HepG2 (cell line): ENCODE measurements around the gene ZNF22. TPM values are rescaled to one million over a fixed set of nuclear protein-coding genes. Genes with fewer than 3 reads are reported as not detected.

Source experiments
- ATAC-seq: fragments of 200-7000 bp; cut with Tn5 transposase; 3 replicates; pipeline ENCODE4 v1.9.1; 2020; ENCODE audit warnings: mild to moderate bottlenecking, moderate library complexity
- BruUV-seq: library from RNA; stranded (reverse); fragments of 400-500 nt; replicated peaks from 2 replicates; lab custom pipeline; 2021; lab: Mats Ljungman, UMichigan
- CTCF ChIA-PET: fragments of 300-600 bp; formaldehyde crosslinking; extraction: SDS; loops from one replicate; lab custom pipeline; 2021; ENCODE audit warnings: low total read pairs, inconsistent platforms, low intra/inter-chr PET ratio; lab: Yijun Ruan, JAX
- POLR2A ChIA-PET: fragments of 350-600 bp; sonication (Branson Sonifier 250); formaldehyde crosslinking; loops from one replicate; lab custom pipeline; 2020; ENCODE audit warnings: antibody characterized with exemption, inconsistent platforms; lab: Yijun Ruan, JAX
- DNase-seq: peaks from one replicate; pipeline ENCODE4 v3.0.0-alpha.2; 2015; ENCODE audit warnings: low spot score
- FAIRE-seq: peaks from 3 replicates; lab custom pipeline; 2011; peaks lifted over from hg19 to GRCh38; lab: Jason Lieb, UNC
- H2AFZ ChIP-seq: one replicate; pipeline ENCODE4 v1.6.1; 2011; ENCODE audit warnings: low read length, inconsistent platforms
- H3K27ac ChIP-seq: fragments of 300-600 bp; 3 replicates; pipeline ENCODE4 v1.8.0; 2011; ENCODE audit warnings: mixed run types, mild to moderate bottlenecking, mixed read lengths, low read length, inconsistent platforms; ENCODE audit not compliant: insufficient read depth; ENCODE audit errors: extremely low read length
- H3K27me3 ChIP-seq, 2 experiments: fragments of 200-600 bp in 1 of 2; 2 replicates in 1 of 2; 3 replicates in 1 of 2; pipeline versions ENCODE4 v1.6.0 to v1.8.0; 2011; ENCODE audit warnings: low read length in 2 of 2, mild to moderate bottlenecking in 2 of 2, moderate library complexity in 2 of 2, inconsistent platforms in 1 of 2; ENCODE audit not compliant: insufficient read depth in 2 of 2, control insufficient read depth in 1 of 2
- H3K36me3 ChIP-seq, 2 experiments: fragments of 200-600 bp in 1 of 2; replicated peaks in 1 of 2; 2 replicates in 1 of 2; 3 replicates in 1 of 2; pipeline versions ENCODE4 v1.5.1 to v1.8.0; 2011; ENCODE audit warnings: low read length in 2 of 2, inconsistent platforms in 1 of 2; ENCODE audit not compliant: insufficient read depth in 2 of 2, control insufficient read depth in 1 of 2
- H3K4me1 ChIP-seq: 2 replicates; pipeline ENCODE4 v1.5.1; 2012; ENCODE audit warnings: low read length, inconsistent platforms; ENCODE audit not compliant: insufficient read depth
- H3K4me2 ChIP-seq: 2 replicates; pipeline ENCODE4 v1.6.0; 2011; ENCODE audit warnings: low read depth, low read length, inconsistent platforms
- H3K4me3 ChIP-seq, 3 experiments: fragments of 200-600 bp in 1 of 3; sonication (generic), shearing (Covaris generic) in 1 of 3; replicated peaks in 1 of 3; 2 replicates each; pipeline ENCODE4 v1.5.1; 2011 to 2016; ENCODE audit warnings: low read length in 3 of 3, inconsistent platforms in 2 of 3, low read depth in 2 of 3, mild to moderate bottlenecking in 2 of 3, control low read depth in 1 of 3, mixed read lengths in 1 of 3; ENCODE audit not compliant: insufficient read depth in 1 of 3
- H3K79me2 ChIP-seq: one replicate; pipeline ENCODE4 v1.6.1; 2011; ENCODE audit warnings: low read length, inconsistent platforms; ENCODE audit not compliant: insufficient read depth
- H3K9ac ChIP-seq: 2 replicates; pipeline ENCODE4 v1.6.0; 2011; ENCODE audit warnings: mild to moderate bottlenecking, low read depth, low read length, inconsistent platforms; ENCODE audit not compliant: insufficient read depth
- H3K9me3 ChIP-seq: 2 replicates; pipeline ENCODE4 v1.5.1; 2012; ENCODE audit warnings: mild to moderate bottlenecking, low read length
- H4K20me1 ChIP-seq: 2 replicates; pipeline ENCODE4 v1.6.0; 2011; ENCODE audit warnings: inconsistent platforms, mild to moderate bottlenecking, low read length, moderate library complexity; ENCODE audit not compliant: insufficient read depth
- BORCS8-MEF2B ChIP-seq: sonication (generic); formaldehyde crosslinking; IDR thresholded peaks from 2 replicates; pipeline ENCODE4 v1.8.0; 2022; ENCODE audit warnings: mild to moderate bottlenecking, missing genetic modification reagents
- FOXK2 ChIP-seq: fragments of 450-650 bp; IDR thresholded peaks from 2 replicates; pipeline ENCODE4 v1.6.1; 2016
- GTF2F1 ChIP-seq: fragments of 150-350 bp; IDR thresholded peaks from 2 replicates; pipeline ENCODE4 v1.6.1; 2014; ENCODE audit warnings: low read length
- KLF16 ChIP-seq, 2 experiments: sonication (generic) in 1 of 2; formaldehyde crosslinking in 1 of 2; IDR thresholded peaks; 2 replicates each; pipeline versions ENCODE4 v1.6.1 to v1.8.0; 2016 to 2023; ENCODE audit warnings: missing genetic modification reagents in 2 of 2, missing compliant biosample characterization in 1 of 2
- MATR3 ChIP-seq: sonication (generic); formaldehyde crosslinking; IDR thresholded peaks from 2 replicates; pipeline ENCODE4 v1.4.0; 2020; ENCODE audit warnings: missing genetic modification reagents
- NFYB ChIP-seq: sonication (generic); formaldehyde crosslinking; IDR thresholded peaks from 2 replicates; pipeline ENCODE4 v1.4.0; 2020; ENCODE audit warnings: missing genetic modification reagents
- POGZ ChIP-seq: sonication (generic); formaldehyde crosslinking; IDR thresholded peaks from 2 replicates; pipeline ENCODE4 v1.4.0; 2020; ENCODE audit warnings: mild to moderate bottlenecking, missing genetic modification reagents
- RORA ChIP-seq: sonication (generic); formaldehyde crosslinking; IDR thresholded peaks from 2 replicates; pipeline ENCODE4 v1.5.0; 2020; ENCODE audit warnings: mild to moderate bottlenecking, missing genetic modification reagents, moderate library complexity
- SIN3B ChIP-seq: fragments of 150-350 bp; IDR thresholded peaks from 2 replicates; pipeline ENCODE4 v1.6.1; 2014; ENCODE audit warnings: low read length
- TSC22D2 ChIP-seq: sonication (generic); formaldehyde crosslinking; IDR thresholded peaks from 2 replicates; pipeline ENCODE4 v1.5.1; 2020; ENCODE audit warnings: missing genetic modification reagents, mild to moderate bottlenecking, borderline replicate concordance
- ZNF766 ChIP-seq: sonication (generic); formaldehyde crosslinking; IDR thresholded peaks from 2 replicates; pipeline ENCODE4 v1.5.0; 2020; ENCODE audit warnings: missing genetic modification reagents, borderline replicate concordance
- WGBS: methylation state at CpG from one replicate; pipeline ENCODE4 v1.1.6; 2017; ENCODE audit warnings: low lambda C conversion rate; 5-methylcytosine and 5-hydroxymethylcytosine counted together
- in situ Hi-C: cut with HindIII; loops from 2 replicates; pipeline ENCODE4 v1.10.0; 2017; ENCODE audit warnings: low pct_unique_long_range_greater_than_20kb; ENCODE audit not compliant: extremely low pct_ligation_motif_present
- intact Hi-C: fragments of 100-400 bp; cut with micrococcal nuclease; formaldehyde crosslinking; loops from one replicate; pipeline ENCODE4 v1.10.0; 2022; ENCODE audit not compliant: unreplicated experiment
- polyA plus RNA-seq, 8 experiments: library from polyadenylated mRNA; depleted of rRNA in 3 of 8; stranded (reverse) in 7 of 8; unstranded in 1 of 8; fragments of >200 nt; fragmentation: Illumina TruSeq in 4 of 8; extraction: Trizol in 4 of 8; gene quantifications; 2 replicates each; pipeline versions ENCODE4 v1.2.1 to v1.2.3, GENCODE V29; 2011 to 2016; ENCODE audit warnings: low read depth in 4 of 8, missing spikeins in 1 of 8, mixed read lengths in 1 of 8; ENCODE audit not compliant: insufficient read depth in 1 of 8
- total RNA-seq, 5 experiments: library from RNA; depleted of rRNA; stranded (reverse); fragments of >200 nt; fragmentation: Illumina TruSeq; extraction: Trizol; gene quantifications; 2 replicates each; pipeline ENCODE4 v1.2.3, GENCODE V29; 2016; ENCODE audit warnings: low read depth in 1 of 5
- TF ChIP-seq, protein P1 (sequence below): sonication (generic); formaldehyde crosslinking; IDR thresholded peaks from 2 replicates; pipeline ENCODE4 v1.8.1; 2023; ENCODE audit warnings: mild to moderate bottlenecking, moderate library complexity, missing genetic modification reagents
- TF ChIP-seq, protein P2 (sequence below): sonication (generic); formaldehyde crosslinking; IDR thresholded peaks from 2 replicates; pipeline ENCODE4 v1.9.0; 2021; ENCODE audit warnings: missing genetic modification reagents, mild to moderate bottlenecking, borderline replicate concordance
- TF ChIP-seq, protein P3 (sequence below): fragments of 450-650 bp; IDR thresholded peaks from 2 replicates; pipeline ENCODE4 v1.6.1; 2016
- TF ChIP-seq, protein P4 (sequence below): IDR thresholded peaks from 2 replicates; pipeline ENCODE4 v1.6.1; 2016; ENCODE audit warnings: mild to moderate bottlenecking, missing biosample characterization, missing genetic modification reagents

The ZNF22 gene
- total and polyA plus RNA-seq, 2 of the 13 experiments (the other 11 are each of a cell fraction or from before 2014, with no cell fraction given), result 0.40 to 1.3 TPM

DNA sequence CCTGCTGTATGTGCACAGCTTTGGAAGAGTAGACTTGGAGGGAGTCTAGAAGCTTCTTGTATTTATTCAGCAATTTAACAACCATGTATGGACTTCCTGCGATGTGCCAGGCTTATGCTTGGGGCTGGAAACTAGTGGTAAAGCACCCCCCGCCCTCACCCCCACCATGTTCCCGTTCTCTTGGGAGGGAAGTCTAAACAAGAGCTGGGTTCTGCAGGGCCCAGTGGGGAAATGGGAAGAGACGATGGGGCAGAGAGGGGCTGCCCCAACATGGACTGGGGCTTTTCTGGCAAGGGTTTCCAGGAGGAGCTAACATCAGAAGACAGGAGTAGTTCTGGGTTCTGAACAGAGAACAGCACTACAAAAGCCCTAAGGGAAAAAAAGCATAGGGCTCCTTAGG is 33.1 kb upstream of the ZNF22 start:
- Histone ChIP-seq H3K36me3 (peaks cover 15 to 45% of the 10 kb centered on the region in 2 experiments; a peak in 4 of 5 replicates), H3K9me3 (no peaks in the 10 kb centered on the region), H3K9ac (no peak overlapping the region), H3K4me2 (no peak overlapping the region), H3K79me2 (peaks cover 53% of the 10 kb centered on the region), H4K20me1 (peaks cover 9% of the 10 kb centered on the region; the same call in 1 of the 2 replicates), H3K4me1 (peaks cover 62% of the 10 kb centered on the region), H3K4me3 (no peak overlapping the region), H2AFZ (no peak overlapping the region), H3K27ac (no peak overlapping the region), H3K27me3 (no peaks in the 10 kb centered on the region)
- DNase-seq, result no peak
- BruUV-seq, result no TSS peak
- CTCF ChIA-PET, result no interaction called here
- 98% methylated on average over 4 of the region's 4 CpGs for WGBS
- no peak for ATAC-seq
- intact Hi-C loops, result no loop called here
- POLR2A ChIA-PET, result interaction anchor here (1.1 to 13.2 kb wide), 5 partner anchors 8 to 708 kb away, joined by 3 to 407 read pairs (median 9); partner anchors contain the start of genes DEPP1 and RASSF4
- TF ChIP-seq FOXK2 (no peak), BORCS8-MEF2B (no peak), GTF2F1 (no peak), NFYB (CRISPR knock-in tag) (no peak), MATR3 (CRISPR knock-in tag) (no peak), POGZ (CRISPR knock-in tag) (no peak), RORA (CRISPR knock-in tag) (no peak), SIN3B (no peak), KLF16 (CRISPR knock-in tag; IDR thresholded peaks at IDR 0.05) (no peak), TSC22D2 (CRISPR knock-in tag) (no peak), ZNF766 (no peak)
- TF ChIP-seq, protein P1, sequence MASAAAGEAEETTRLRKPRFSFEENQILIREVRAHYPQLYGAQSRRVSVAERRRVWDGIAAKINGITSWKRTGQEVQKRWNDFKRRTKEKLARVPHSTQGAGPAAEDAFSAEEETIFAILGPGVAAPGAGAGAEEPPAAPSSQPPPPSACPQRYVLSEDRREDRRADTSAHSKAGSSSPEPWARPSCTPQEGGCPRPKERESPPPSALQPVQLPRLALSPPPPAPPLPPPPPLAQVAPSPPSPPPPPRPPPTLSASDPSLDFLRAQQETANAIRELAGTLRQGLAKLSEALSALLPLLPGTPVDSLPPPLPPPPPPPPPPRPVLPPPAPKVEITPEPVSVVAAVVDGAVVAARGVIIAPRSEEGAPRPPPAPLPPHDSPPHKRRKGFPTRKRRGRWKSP (CRISPR knock-in tag), result no peak
- TF ChIP-seq, protein P2, sequence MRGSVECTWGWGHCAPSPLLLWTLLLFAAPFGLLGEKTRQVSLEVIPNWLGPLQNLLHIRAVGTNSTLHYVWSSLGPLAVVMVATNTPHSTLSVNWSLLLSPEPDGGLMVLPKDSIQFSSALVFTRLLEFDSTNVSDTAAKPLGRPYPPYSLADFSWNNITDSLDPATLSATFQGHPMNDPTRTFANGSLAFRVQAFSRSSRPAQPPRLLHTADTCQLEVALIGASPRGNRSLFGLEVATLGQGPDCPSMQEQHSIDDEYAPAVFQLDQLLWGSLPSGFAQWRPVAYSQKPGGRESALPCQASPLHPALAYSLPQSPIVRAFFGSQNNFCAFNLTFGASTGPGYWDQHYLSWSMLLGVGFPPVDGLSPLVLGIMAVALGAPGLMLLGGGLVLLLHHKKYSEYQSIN (CRISPR knock-in tag), result no peak
- TF ChIP-seq, protein P3, sequence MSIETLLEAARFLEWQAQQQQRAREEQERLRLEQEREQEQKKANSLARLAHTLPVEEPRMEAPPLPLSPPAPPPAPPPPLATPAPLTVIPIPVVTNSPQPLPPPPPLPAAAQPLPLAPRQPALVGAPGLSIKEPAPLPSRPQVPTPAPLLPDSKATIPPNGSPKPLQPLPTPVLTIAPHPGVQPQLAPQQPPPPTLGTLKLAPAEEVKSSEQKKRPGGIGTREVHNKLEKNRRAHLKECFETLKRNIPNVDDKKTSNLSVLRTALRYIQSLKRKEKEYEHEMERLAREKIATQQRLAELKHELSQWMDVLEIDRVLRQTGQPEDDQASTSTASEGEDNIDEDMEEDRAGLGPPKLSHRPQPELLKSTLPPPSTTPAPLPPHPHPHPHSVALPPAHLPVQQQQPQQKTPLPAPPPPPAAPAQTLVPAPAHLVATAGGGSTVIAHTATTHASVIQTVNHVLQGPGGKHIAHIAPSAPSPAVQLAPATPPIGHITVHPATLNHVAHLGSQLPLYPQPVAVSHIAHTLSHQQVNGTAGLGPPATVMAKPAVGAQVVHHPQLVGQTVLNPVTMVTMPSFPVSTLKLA, result no peak
- TF ChIP-seq, protein P4, sequence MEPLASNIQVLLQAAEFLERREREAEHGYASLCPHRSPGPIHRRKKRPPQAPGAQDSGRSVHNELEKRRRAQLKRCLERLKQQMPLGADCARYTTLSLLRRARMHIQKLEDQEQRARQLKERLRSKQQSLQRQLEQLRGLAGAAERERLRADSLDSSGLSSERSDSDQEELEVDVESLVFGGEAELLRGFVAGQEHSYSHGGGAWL, result no peak
- no peak for FAIRE-seq
- in situ Hi-C loops, result loop anchor here (25.0 kb wide), 1 partner anchor 1555 kb away; the partner anchor contains the start of gene HNRNPF
